HepG2 (cell line): ENCODE measurements around the gene SPAG8. TPM values are rescaled to one million over a fixed set of nuclear protein-coding genes. Genes with fewer than 3 reads are reported as not detected.

Experiments
- FOXK2 ChIP-seq: fragments of 450-650 bp; IDR thresholded peaks from 2 replicates; pipeline ENCODE4 v1.6.1; 2016
- HDAC1 ChIP-seq: sonication (generic); formaldehyde crosslinking; IDR thresholded peaks from 2 replicates; pipeline ENCODE4 v1.5.1; 2020; ENCODE audit warnings: mild to moderate bottlenecking, missing genetic modification reagents
- HOXA3 ChIP-seq: sonication (generic); formaldehyde crosslinking; IDR thresholded peaks from 2 replicates; pipeline ENCODE4 v1.5.0; 2020; ENCODE audit warnings: missing genetic modification reagents
- JUNB ChIP-seq: sonication (generic); formaldehyde crosslinking; IDR thresholded peaks from 2 replicates; pipeline ENCODE4 v1.8.0; 2022; ENCODE audit warnings: missing genetic modification reagents, mild to moderate bottlenecking, borderline replicate concordance
- KDM5A ChIP-seq: fragments of 200-600 bp; sonication (generic); IDR thresholded peaks from 2 replicates; pipeline ENCODE4 v1.7.0; 2018; ENCODE audit warnings: antibody characterized with exemption, mild to moderate bottlenecking, low read length, borderline replicate concordance
- NAIF1 ChIP-seq: sonication (generic); formaldehyde crosslinking; IDR thresholded peaks from 2 replicates; pipeline ENCODE4 v1.5.0; 2020; ENCODE audit warnings: mild to moderate bottlenecking, missing genetic modification reagents, borderline replicate concordance
- NBN ChIP-seq: fragments of 450-650 bp; conservative IDR thresholded peaks from 2 replicates; pipeline ENCODE4 v1.6.1; 2017
- NFAT5 ChIP-seq: sonication (generic); formaldehyde crosslinking; IDR thresholded peaks from 2 replicates; pipeline ENCODE4 v1.4.0; 2020; ENCODE audit warnings: missing genetic modification reagents
- NFYC ChIP-seq: IDR thresholded peaks from 2 replicates; pipeline ENCODE4 v1.6.1; 2016; ENCODE audit warnings: missing genetic modification reagents, missing compliant biosample characterization
- POLR2AphosphoS5 ChIP-seq: IDR thresholded peaks from 2 replicates; pipeline ENCODE4 v1.6.1; 2012; ENCODE audit warnings: low read depth, low read length
- POLR2G ChIP-seq: fragments of 200-400 bp; formaldehyde crosslinking; IDR thresholded peaks from 2 replicates; pipeline ENCODE4 v1.6.1; 2018; ENCODE audit warnings: mild to moderate bottlenecking, low read depth, low read length, moderate library complexity
- RNF2 ChIP-seq: fragments of 450-650 bp; conservative IDR thresholded peaks from 2 replicates; pipeline ENCODE4 v1.6.1; 2016; ENCODE audit warnings: low read depth
- SAFB2 ChIP-seq: sonication (generic); formaldehyde crosslinking; IDR thresholded peaks from 2 replicates; pipeline ENCODE4 v1.5.1; 2020; ENCODE audit warnings: missing genetic modification reagents, low read depth, mild to moderate bottlenecking, borderline replicate concordance
- SMAD3 ChIP-seq: sonication (generic); formaldehyde crosslinking; IDR thresholded peaks from 2 replicates; pipeline ENCODE4 v1.4.0; 2020; ENCODE audit warnings: missing genetic modification reagents
- ZFP37 ChIP-seq: sonication (generic); formaldehyde crosslinking; IDR thresholded peaks from 2 replicates; pipeline ENCODE4 v1.4.0; 2020; ENCODE audit warnings: missing genetic modification reagents, borderline replicate concordance
- ZMYM3 ChIP-seq: sonication (generic); formaldehyde crosslinking; IDR thresholded peaks from 2 replicates; pipeline ENCODE4 v1.5.1; 2020; ENCODE audit warnings: mild to moderate bottlenecking, missing genetic modification reagents
- ZNF224 ChIP-seq: sonication (generic); formaldehyde crosslinking; IDR thresholded peaks from 2 replicates; pipeline ENCODE4 v1.5.0; 2020; ENCODE audit warnings: mild to moderate bottlenecking, missing genetic modification reagents
- ZNF564 ChIP-seq: sonication (generic); formaldehyde crosslinking; IDR thresholded peaks from 2 replicates; pipeline ENCODE4 v1.8.1; 2023; ENCODE audit warnings: mild to moderate bottlenecking, missing genetic modification reagents
- ZNF598 ChIP-seq: sonication (generic); formaldehyde crosslinking; IDR thresholded peaks from 2 replicates; pipeline ENCODE4 v1.5.1; 2020; ENCODE audit warnings: mild to moderate bottlenecking, missing genetic modification reagents, borderline replicate concordance
- ZNF607 ChIP-seq: sonication (generic); formaldehyde crosslinking; IDR thresholded peaks from 2 replicates; pipeline ENCODE4 v1.5.1; 2020; ENCODE audit warnings: missing genetic modification reagents, mild to moderate bottlenecking, borderline replicate concordance
- ZNF747 ChIP-seq: sonication (generic); formaldehyde crosslinking; IDR thresholded peaks from 2 replicates; pipeline ENCODE4 v1.8.1; 2023; ENCODE audit warnings: missing genetic modification reagents, mild to moderate bottlenecking, borderline replicate concordance
- polyA plus RNA-seq, 8 experiments: library from polyadenylated mRNA; depleted of rRNA in 3 of 8; stranded (reverse) in 7 of 8; unstranded in 1 of 8; fragments of >200 nt; fragmentation: Illumina TruSeq in 4 of 8; extraction: Trizol in 4 of 8; gene quantifications; 2 replicates each; pipeline versions ENCODE4 v1.2.1 to v1.2.3, GENCODE V29; 2011 to 2016; ENCODE audit warnings: low read depth in 4 of 8, missing spikeins in 1 of 8, mixed read lengths in 1 of 8; ENCODE audit not compliant: insufficient read depth in 1 of 8
- total RNA-seq, 5 experiments: library from RNA; depleted of rRNA; stranded (reverse); fragments of >200 nt; fragmentation: Illumina TruSeq; extraction: Trizol; gene quantifications; 2 replicates each; pipeline ENCODE4 v1.2.3, GENCODE V29; 2016; ENCODE audit warnings: low read depth in 1 of 5
- TF ChIP-seq, protein P1 (sequence below): sonication (generic); formaldehyde crosslinking; IDR thresholded peaks from 2 replicates; pipeline ENCODE4 v1.5.0; 2020; ENCODE audit warnings: mild to moderate bottlenecking, missing genetic modification reagents, moderate library complexity
- TF ChIP-seq, protein P2 (sequence below): sonication (generic); formaldehyde crosslinking; IDR thresholded peaks from 2 replicates; pipeline ENCODE4 v1.5.0; 2020; ENCODE audit warnings: missing genetic modification reagents, mild to moderate bottlenecking, borderline replicate concordance

The SPAG8 gene
- total and polyA plus RNA-seq, 2 of the 13 experiments (the other 11 are each of a cell fraction or from before 2014, with no cell fraction given), result 0.18 to 0.27 TPM

- TF ChIP-seq SMAD3, result no peak
- TF ChIP-seq ZNF607 (CRISPR knock-in tag), result peak; percentile 77; the same call in 1 of the 2 replicates
- TF ChIP-seq, protein P1, sequence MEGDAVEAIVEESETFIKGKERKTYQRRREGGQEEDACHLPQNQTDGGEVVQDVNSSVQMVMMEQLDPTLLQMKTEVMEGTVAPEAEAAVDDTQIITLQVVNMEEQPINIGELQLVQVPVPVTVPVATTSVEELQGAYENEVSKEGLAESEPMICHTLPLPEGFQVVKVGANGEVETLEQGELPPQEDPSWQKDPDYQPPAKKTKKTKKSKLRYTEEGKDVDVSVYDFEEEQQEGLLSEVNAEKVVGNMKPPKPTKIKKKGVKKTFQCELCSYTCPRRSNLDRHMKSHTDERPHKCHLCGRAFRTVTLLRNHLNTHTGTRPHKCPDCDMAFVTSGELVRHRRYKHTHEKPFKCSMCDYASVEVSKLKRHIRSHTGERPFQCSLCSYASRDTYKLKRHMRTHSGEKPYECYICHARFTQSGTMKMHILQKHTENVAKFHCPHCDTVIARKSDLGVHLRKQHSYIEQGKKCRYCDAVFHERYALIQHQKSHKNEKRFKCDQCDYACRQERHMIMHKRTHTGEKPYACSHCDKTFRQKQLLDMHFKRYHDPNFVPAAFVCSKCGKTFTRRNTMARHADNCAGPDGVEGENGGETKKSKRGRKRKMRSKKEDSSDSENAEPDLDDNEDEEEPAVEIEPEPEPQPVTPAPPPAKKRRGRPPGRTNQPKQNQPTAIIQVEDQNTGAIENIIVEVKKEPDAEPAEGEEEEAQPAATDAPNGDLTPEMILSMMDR (CRISPR knock-in tag), result no peak
- TF ChIP-seq SAFB2 (CRISPR knock-in tag), result no peak
- peak; percentile 91 for TF ChIP-seq POLR2G
- TF ChIP-seq, protein P2, sequence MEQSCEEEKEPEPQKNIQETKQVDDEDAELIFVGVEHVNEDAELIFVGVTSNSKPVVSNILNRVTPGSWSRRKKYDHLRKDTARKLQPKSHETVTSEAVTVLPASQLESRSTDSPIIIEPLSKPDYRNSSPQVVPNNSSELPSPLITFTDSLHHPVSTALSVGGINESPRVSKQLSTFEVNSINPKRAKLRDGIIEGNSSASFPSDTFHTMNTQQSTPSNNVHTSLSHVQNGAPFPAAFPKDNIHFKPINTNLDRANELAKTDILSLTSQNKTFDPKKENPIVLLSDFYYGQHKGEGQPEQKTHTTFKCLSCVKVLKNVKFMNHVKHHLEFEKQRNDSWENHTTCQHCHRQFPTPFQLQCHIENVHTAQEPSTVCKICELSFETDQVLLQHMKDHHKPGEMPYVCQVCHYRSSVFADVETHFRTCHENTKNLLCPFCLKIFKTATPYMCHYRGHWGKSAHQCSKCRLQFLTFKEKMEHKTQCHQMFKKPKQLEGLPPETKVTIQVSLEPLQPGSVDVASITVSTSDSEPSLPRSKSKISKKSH, result peak; percentile 88; the same call in 1 of the 2 replicates
- TF ChIP-seq HDAC1, result no peak; the same call in none of the 2 replicates
- TF ChIP-seq HOXA3, result peak; percentile 57
- TF ChIP-seq NFAT5 (CRISPR knock-in tag), result no peak
- no peak for TF ChIP-seq NAIF1 (CRISPR knock-in tag)
- TF ChIP-seq NBN, result no peak
- TF ChIP-seq KDM5A, result peak; percentile 59; the same call in 1 of the 2 replicates
- peak; percentile 71 for TF ChIP-seq POLR2AphosphoS5
- no peak for TF ChIP-seq ZFP37 (CRISPR knock-in tag)
- TF ChIP-seq ZNF598 (CRISPR knock-in tag), result no peak
- peak; percentile 89 for TF ChIP-seq NFYC
- TF ChIP-seq ZNF564 (CRISPR knock-in tag), result no peak
- TF ChIP-seq FOXK2, result no peak
- TF ChIP-seq RNF2, result peak; percentile 45; the same call in 1 of the 2 replicates
- TF ChIP-seq ZNF747 (CRISPR knock-in tag), result no peak
- TF ChIP-seq JUNB (CRISPR knock-in tag), result no peak
- 0 out of 2 replicates have a peak, but pooled peaks have one; percentile 22 for TF ChIP-seq ZNF224 (CRISPR knock-in tag)
- no peak for TF ChIP-seq ZMYM3 (CRISPR knock-in tag)
Measured at GRCh38 chr9:35814841-35815543, 2.9 kb upstream of the SPAG8 start, which contains the start of gene HINT2 (continued).
